IMR-90 (cell line): ENCODE measurements around the gene MERTK. TPM values are rescaled to one million over a fixed set of nuclear protein-coding genes. Genes with fewer than 3 reads are reported as not detected.

ENCODE experiments used
- ATAC-seq: fragments of 200-7000 bp; cut with Tn5 transposase; 2 replicates; pipeline ENCODE4 v1.9.1; 2020; ENCODE audit warnings: low read depth, mild to moderate bottlenecking, moderate library complexity
- BruUV-seq: library from RNA; stranded (reverse); fragments of 400-500 nt; replicated peaks from 2 replicates; lab custom pipeline; 2021; lab: Mats Ljungman, UMichigan
- CTCF ChIA-PET: fragments of 300-600 bp; formaldehyde crosslinking; extraction: SDS; loops from one replicate; lab custom pipeline; 2021; ENCODE audit warnings: antibody characterized with exemption; lab: Yijun Ruan, JAX
- POLR2A ChIA-PET: fragments of 300-600 bp; sonication (Branson Sonifier 250); formaldehyde crosslinking; loops from one replicate; lab custom pipeline; 2022; ENCODE audit warnings: antibody characterized with exemption; ENCODE audit not compliant: unreplicated experiment; lab: Charles Lee
- DNase-seq: peaks from one replicate; pipeline ENCODE4 v3.0.0; 2013
- H2AFZ ChIP-seq: replicated peaks from 2 replicates; pipeline ENCODE3; 2013; ENCODE audit warnings: low read length, mild to moderate bottlenecking; ENCODE audit not compliant: poor library complexity
- H2AK5ac ChIP-seq: 2 replicates; pipeline ENCODE4 v1.6.1; 2013; ENCODE audit warnings: low read depth, low read length, inconsistent platforms
- H2AK9ac ChIP-seq: replicated peaks from 2 replicates; pipeline ENCODE3; 2013; ENCODE audit warnings: mild to moderate bottlenecking, low read depth, low read length, moderate library complexity; ENCODE audit not compliant: poor library complexity
- H2BK120ac ChIP-seq: 2 replicates; pipeline ENCODE4 v1.6.1; 2013; ENCODE audit warnings: low read depth, low read length, inconsistent platforms
- H2BK15ac ChIP-seq: 3 replicates; pipeline ENCODE4 v1.6.1; 2013; ENCODE audit warnings: low read depth, low read length, inconsistent platforms
- H2BK20ac ChIP-seq: 2 replicates; pipeline ENCODE4 v1.6.1; 2013; ENCODE audit warnings: low read depth, mild to moderate bottlenecking, inconsistent platforms, low read length, moderate library complexity
- H2BK5ac ChIP-seq: 2 replicates; pipeline ENCODE4 v1.6.1; 2013; ENCODE audit warnings: mild to moderate bottlenecking, low read depth, low read length, inconsistent platforms; ENCODE audit not compliant: poor library complexity, severe bottlenecking
- H3K14ac ChIP-seq: replicated peaks from 2 replicates; pipeline ENCODE4 v1.6.1; 2013; ENCODE audit warnings: low read depth, low read length, inconsistent platforms
- H3K18ac ChIP-seq: 2 replicates; pipeline ENCODE4 v1.6.1; 2013; ENCODE audit warnings: low read depth, low read length, control low read depth
- H3K23ac ChIP-seq: 2 replicates; pipeline ENCODE4 v1.6.1; 2013; ENCODE audit warnings: low read depth, low read length, inconsistent platforms
- H3K27ac ChIP-seq: 2 replicates; pipeline ENCODE4 v1.5.1; 2013; ENCODE audit warnings: mild to moderate bottlenecking, control low read depth, low read length; ENCODE audit not compliant: insufficient read depth
- H3K27me3 ChIP-seq: 2 replicates; pipeline ENCODE4 v1.6.1; 2013; ENCODE audit warnings: low read length; ENCODE audit not compliant: control insufficient read depth, insufficient read depth
- H3K36me3 ChIP-seq: 2 replicates; pipeline ENCODE4 v1.6.1; 2013; ENCODE audit warnings: low read length, mixed read lengths; ENCODE audit not compliant: control insufficient read depth, insufficient read depth
- H3K4ac ChIP-seq: 2 replicates; pipeline ENCODE4 v1.6.1; 2013; ENCODE audit warnings: low read depth, low read length, inconsistent platforms
- H3K4me1 ChIP-seq: 2 replicates; pipeline ENCODE4 v1.6.1; 2013; ENCODE audit warnings: low read length, mixed read lengths; ENCODE audit not compliant: control insufficient read depth, insufficient read depth
- H3K4me2 ChIP-seq: 2 replicates; pipeline ENCODE4 v1.6.1; 2013; ENCODE audit warnings: low read depth, mild to moderate bottlenecking, control low read depth, low read length, moderate library complexity
- H3K4me3 ChIP-seq: 2 replicates; pipeline ENCODE4 v1.5.1; 2013; ENCODE audit warnings: low read depth, mild to moderate bottlenecking, control low read depth, low read length, moderate library complexity; ENCODE audit not compliant: insufficient read depth
- H3K56ac ChIP-seq: 2 replicates; pipeline ENCODE4 v1.6.1; 2013; ENCODE audit warnings: low read length, inconsistent platforms; ENCODE audit not compliant: insufficient read depth; ENCODE audit errors: extremely low read depth
- H3K79me1 ChIP-seq, 2 experiments: 2 replicates each; pipeline ENCODE4 v1.6.1; 2013; ENCODE audit warnings: low read length in 2 of 2, inconsistent platforms in 1 of 2, low read depth in 1 of 2
- H3K9ac ChIP-seq: 2 replicates; pipeline ENCODE4 v1.6.1; 2013; ENCODE audit warnings: low read depth, low read length, control low read depth
- H3K9me1 ChIP-seq: 2 replicates; pipeline ENCODE4 v1.6.1; 2013; ENCODE audit warnings: low read length, inconsistent platforms; ENCODE audit not compliant: insufficient read depth
- H3K9me3 ChIP-seq: 2 replicates; pipeline ENCODE4 v1.6.1; 2013; ENCODE audit warnings: low read length; ENCODE audit not compliant: control insufficient read depth, insufficient read depth
- H4K20me1 ChIP-seq: 2 replicates; pipeline ENCODE4 v1.6.1; 2013; ENCODE audit warnings: low read length, inconsistent platforms; ENCODE audit not compliant: insufficient read depth
- H4K5ac ChIP-seq: 2 replicates; pipeline ENCODE4 v1.6.1; 2013; ENCODE audit warnings: mild to moderate bottlenecking, low read depth, low read length, control low read depth
- H4K8ac ChIP-seq, 2 experiments: 2 replicates each; pipeline ENCODE4 v1.6.1; 2013; ENCODE audit warnings: low read depth in 2 of 2, low read length in 2 of 2, control low read depth in 1 of 2, inconsistent platforms in 1 of 2
- H4K91ac ChIP-seq: 2 replicates; pipeline ENCODE4 v1.6.1; 2013; ENCODE audit warnings: low read depth, low read length, inconsistent platforms; ENCODE audit not compliant: insufficient read depth
- BHLHE40 ChIP-seq: fragments of 150-350 bp; IDR thresholded peaks from 2 replicates; pipeline ENCODE4 v1.6.1; 2016; ENCODE audit warnings: mild to moderate bottlenecking, low read depth, low read length
- CHD1 ChIP-seq: IDR thresholded peaks from 2 replicates; pipeline ENCODE4 v1.6.1; 2012; ENCODE audit warnings: low read depth, low read length, improper control_type of control experiment
- CTCF ChIP-seq: conservative IDR thresholded peaks from 2 replicates; pipeline ENCODE4 v1.5.1; 2012; ENCODE audit warnings: mild to moderate bottlenecking, low read depth, low read length, improper control_type of control experiment
- ELK1 ChIP-seq: fragments of 150-350 bp; IDR thresholded peaks from 2 replicates; pipeline ENCODE4 v1.6.1; 2016; ENCODE audit warnings: low read depth, mild to moderate bottlenecking, low read length, moderate library complexity, borderline replicate concordance
- MAFK ChIP-seq: IDR thresholded peaks from 2 replicates; pipeline ENCODE4 v1.6.1; 2012; ENCODE audit warnings: low read depth, low read length, improper control_type of control experiment
- MAZ ChIP-seq: IDR thresholded peaks from 2 replicates; pipeline ENCODE4 v1.6.1; 2012; ENCODE audit warnings: low read depth, mild to moderate bottlenecking, low read length, improper control_type of control experiment, moderate library complexity, borderline replicate concordance
- RAD21 ChIP-seq: IDR thresholded peaks from 2 replicates; pipeline ENCODE4 v1.6.1; 2012; ENCODE audit warnings: low read length, improper control_type of control experiment
- RCOR1 ChIP-seq: IDR thresholded peaks from 2 replicates; pipeline ENCODE4 v1.6.1; 2012; ENCODE audit warnings: mild to moderate bottlenecking, low read length, improper control_type of control experiment; ENCODE audit not compliant: insufficient replicate concordance
- RFX5 ChIP-seq: IDR thresholded peaks from 2 replicates; pipeline ENCODE4 v1.8.0; 2012; ENCODE audit warnings: low read depth, mild to moderate bottlenecking, low read length, moderate library complexity
- SMC3 ChIP-seq: fragments of 150-350 bp; IDR thresholded peaks from 2 replicates; pipeline ENCODE4 v1.6.1; 2016; ENCODE audit warnings: low read depth, mild to moderate bottlenecking, antibody characterized with exemption, low read length, moderate library complexity
- WGBS, 2 experiments: methylation state at CpG; one replicate each; pipeline versions ENCODE4 v1.1.5 to v1.1.7; 2013; ENCODE audit warnings: missing lambda C conversion rate in 2 of 2; ENCODE audit not compliant: insufficient read length in 1 of 2; ENCODE audit errors: extremely low coverage in 2 of 2; 5-methylcytosine and 5-hydroxymethylcytosine counted together
- dilution Hi-C: fragments of 300-500 bp; cut with HindIII; formaldehyde crosslinking; loops from one replicate; pipeline ENCODE4 v1.14.3; 2018; ENCODE audit warnings: low sequenced_read_pairs; ENCODE audit not compliant: unreplicated experiment
- in situ Hi-C: fragments of 300-500 bp; cut with MboI; formaldehyde crosslinking; loops from 3 replicates; pipeline ENCODE4 v1.14.3; 2019; ENCODE audit warnings: low sequenced_read_pairs, inconsistent platforms, mixed read lengths
- intact Hi-C: fragments of 100-400 bp; cut with micrococcal nuclease; formaldehyde crosslinking; loops from 2 replicates; pipeline ENCODE4 v1.10.0; 2022
- polyA plus RNA-seq, 3 experiments: library from polyadenylated mRNA; depleted of rRNA; stranded (reverse); fragments of >200 nt; gene quantifications; 2 replicates each; pipeline ENCODE4 v1.2.3, GENCODE V29; 2012; ENCODE audit warnings: low replicate concordance in 1 of 3
- total RNA-seq: library from RNA; depleted of rRNA; stranded (reverse); fragments of >200 nt; gene quantifications from 2 replicates; pipeline ENCODE4 v1.2.3, GENCODE V29; 2012

Gene MERTK
- total and polyA plus RNA-seq, 2 of the 4 experiments (the other 2 are of a cell fraction): 0.36 to 0.62 TPM

GRCh38 chr2:112004253-112004645 is 105.8 kb downstream of the MERTK start:
- no peaks in the 10 kb centered on the region for H4K20me1 ChIP-seq
- ATAC-seq (no peak), DNase-seq (peak; percentile 10)
- no peak overlapping the region for H3K4me2 ChIP-seq
- no peak overlapping the region for H2BK15ac ChIP-seq
- H3K4me3 ChIP-seq: no peak overlapping the region
- H3K23ac ChIP-seq: no peak overlapping the region
- no peak overlapping the region for H2AK9ac ChIP-seq
- intact Hi-C loops (no loop called here), dilution Hi-C loops (no loop called here), in situ Hi-C loops (no loop called here)
- H3K18ac ChIP-seq: no peak overlapping the region
- no peaks in the 10 kb centered on the region for H3K4me1 ChIP-seq
- H3K27ac ChIP-seq: no peak overlapping the region
- no peaks in the 10 kb centered on the region for H3K36me3 ChIP-seq
- no peak overlapping the region for H2AFZ ChIP-seq
- no peak overlapping the region for H2BK20ac ChIP-seq
- H3K9me1 ChIP-seq: no peaks in the 10 kb centered on the region
- H4K5ac ChIP-seq: no peak overlapping the region
- no peak overlapping the region for H2BK5ac ChIP-seq
- H3K14ac ChIP-seq: no peak overlapping the region
- no peaks in the 10 kb centered on the region for H3K9me3 ChIP-seq
- peaks cover 8% of the 10 kb centered on the region; the same call in 1 of the 2 replicates for H3K27me3 ChIP-seq
- no peak overlapping the region for H4K91ac ChIP-seq
- no peak overlapping the region for H3K4ac ChIP-seq
- no peak overlapping the region for H2BK120ac ChIP-seq
- H4K8ac ChIP-seq: no peak overlapping the region
- H2AK5ac ChIP-seq: no peak overlapping the region
- no peak overlapping the region for H3K56ac ChIP-seq
- ChIA-PET CTCF (no interaction called here), POLR2A (no interaction called here)
- no TSS peak for BruUV-seq
- WGBS, 2 experiments: 82% methylated on average over 4 of the region's 5 CpGs; no CpG with 5 or more reads in 1 of the 2 experiments
- H3K9ac ChIP-seq: no peak overlapping the region
- TF ChIP-seq RAD21: no peak
- no peak for TF ChIP-seq RCOR1
- TF ChIP-seq ELK1: no peak
- no peak for TF ChIP-seq MAZ
- TF ChIP-seq SMC3: no peak
- TF ChIP-seq RFX5: no peak
- no peak for TF ChIP-seq CTCF
- TF ChIP-seq BHLHE40: no peak
- TF ChIP-seq MAFK: no peak
- no peak for TF ChIP-seq CHD1
- H3K79me1 ChIP-seq: no peaks in the 10 kb centered on the region
